ENCODE results near the gene TSC22D4.
"Not testable (repeated sequence)": the region's sequence is repeated elsewhere in the genome, so short reads cannot be mapped to it uniquely, and the experiment has no call there.

Gene TSC22D4

DNA sequence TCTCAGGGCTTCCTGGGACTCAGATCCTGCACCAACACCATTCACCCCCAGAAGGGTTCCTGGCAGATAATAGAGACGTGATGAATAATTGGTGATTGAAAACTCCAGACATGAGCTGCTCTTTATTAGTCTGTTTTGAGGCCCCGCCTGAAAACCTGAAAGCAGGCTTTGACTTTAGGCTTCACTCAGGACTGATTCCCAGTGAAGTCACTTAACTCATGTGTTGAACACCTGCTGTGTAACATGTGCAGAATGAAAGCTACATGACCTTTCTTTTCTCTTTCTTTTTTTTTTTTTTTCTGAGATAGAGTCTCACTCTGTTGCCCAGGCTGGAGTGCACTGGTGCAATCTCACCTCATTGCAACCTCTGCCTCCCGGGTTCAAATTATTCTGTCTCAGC, 23.8 kb downstream of the TSC22D4 start:
- no peak for DNase-seq (ENCODE audit: low read depth, low spot score)
- in situ Hi-C loops (cut with HindIII; ENCODE audit: low sequenced_read_pairs): no loop called here
- TF ChIP-seq, protein P1, sequence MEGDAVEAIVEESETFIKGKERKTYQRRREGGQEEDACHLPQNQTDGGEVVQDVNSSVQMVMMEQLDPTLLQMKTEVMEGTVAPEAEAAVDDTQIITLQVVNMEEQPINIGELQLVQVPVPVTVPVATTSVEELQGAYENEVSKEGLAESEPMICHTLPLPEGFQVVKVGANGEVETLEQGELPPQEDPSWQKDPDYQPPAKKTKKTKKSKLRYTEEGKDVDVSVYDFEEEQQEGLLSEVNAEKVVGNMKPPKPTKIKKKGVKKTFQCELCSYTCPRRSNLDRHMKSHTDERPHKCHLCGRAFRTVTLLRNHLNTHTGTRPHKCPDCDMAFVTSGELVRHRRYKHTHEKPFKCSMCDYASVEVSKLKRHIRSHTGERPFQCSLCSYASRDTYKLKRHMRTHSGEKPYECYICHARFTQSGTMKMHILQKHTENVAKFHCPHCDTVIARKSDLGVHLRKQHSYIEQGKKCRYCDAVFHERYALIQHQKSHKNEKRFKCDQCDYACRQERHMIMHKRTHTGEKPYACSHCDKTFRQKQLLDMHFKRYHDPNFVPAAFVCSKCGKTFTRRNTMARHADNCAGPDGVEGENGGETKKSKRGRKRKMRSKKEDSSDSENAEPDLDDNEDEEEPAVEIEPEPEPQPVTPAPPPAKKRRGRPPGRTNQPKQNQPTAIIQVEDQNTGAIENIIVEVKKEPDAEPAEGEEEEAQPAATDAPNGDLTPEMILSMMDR (IDR thresholded peaks at IDR 0.05; ENCODE audit: low read depth, low read length): no peak
- no peak overlapping the region for H3K4me3 ChIP-seq (ENCODE audit: low read depth, low read length)

DNA sequence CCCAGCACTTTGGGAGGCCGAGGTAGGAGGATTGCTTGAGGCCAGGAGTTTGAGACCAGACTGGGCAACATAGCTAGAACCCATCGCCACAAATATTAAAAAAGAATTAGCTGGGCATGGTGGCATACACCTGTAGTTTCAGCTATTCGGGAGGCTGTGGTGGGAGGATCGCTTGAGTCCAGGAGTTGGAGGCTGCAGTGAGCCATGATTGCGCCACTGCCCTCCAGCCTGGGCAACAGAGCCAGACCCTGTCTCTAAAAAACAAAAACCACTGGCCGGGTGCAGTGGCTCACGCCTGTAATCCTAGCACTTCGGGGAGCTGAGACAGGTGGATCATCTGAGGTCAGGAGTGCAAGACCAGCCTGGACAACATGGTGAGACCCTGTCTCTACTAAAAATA, 25.2 kb downstream of the TSC22D4 start:
- in situ Hi-C loops (cut with HindIII; ENCODE audit: low sequenced_read_pairs); DNase-seq (ENCODE audit: low read depth, low spot score); H3K4me3 ChIP-seq (ENCODE audit: low read depth, low read length): not testable (repeated sequence)

DNA sequence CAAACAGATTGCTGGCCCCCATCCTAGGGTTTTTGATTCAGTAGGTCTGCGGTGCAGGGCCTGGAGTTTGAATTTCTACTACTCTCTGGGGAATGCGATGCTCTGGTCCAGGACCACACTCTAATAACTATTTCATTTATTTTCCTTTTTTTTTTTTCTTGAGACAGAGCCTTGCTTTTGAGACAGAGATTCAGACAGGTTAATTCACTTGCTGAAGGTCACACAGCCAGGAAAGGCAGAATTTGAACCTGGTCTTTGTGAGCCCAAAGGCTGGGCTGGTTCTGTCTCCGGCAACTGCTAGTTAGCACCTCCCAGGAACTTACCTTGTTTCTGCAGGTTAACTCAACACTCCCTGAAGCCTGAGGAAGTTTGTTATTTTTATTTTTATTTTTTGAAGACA, 26.5 kb downstream of the TSC22D4 start:
- in situ Hi-C loops (cut with HindIII; ENCODE audit: low sequenced_read_pairs): no loop called here
- no peak for DNase-seq (ENCODE audit: low read depth, low spot score)
- H3K4me3 ChIP-seq (ENCODE audit: low read depth, low read length): no peak overlapping the region
- TF ChIP-seq, protein P1 (IDR thresholded peaks at IDR 0.05; ENCODE audit: low read depth, low read length): no peak

DNA sequence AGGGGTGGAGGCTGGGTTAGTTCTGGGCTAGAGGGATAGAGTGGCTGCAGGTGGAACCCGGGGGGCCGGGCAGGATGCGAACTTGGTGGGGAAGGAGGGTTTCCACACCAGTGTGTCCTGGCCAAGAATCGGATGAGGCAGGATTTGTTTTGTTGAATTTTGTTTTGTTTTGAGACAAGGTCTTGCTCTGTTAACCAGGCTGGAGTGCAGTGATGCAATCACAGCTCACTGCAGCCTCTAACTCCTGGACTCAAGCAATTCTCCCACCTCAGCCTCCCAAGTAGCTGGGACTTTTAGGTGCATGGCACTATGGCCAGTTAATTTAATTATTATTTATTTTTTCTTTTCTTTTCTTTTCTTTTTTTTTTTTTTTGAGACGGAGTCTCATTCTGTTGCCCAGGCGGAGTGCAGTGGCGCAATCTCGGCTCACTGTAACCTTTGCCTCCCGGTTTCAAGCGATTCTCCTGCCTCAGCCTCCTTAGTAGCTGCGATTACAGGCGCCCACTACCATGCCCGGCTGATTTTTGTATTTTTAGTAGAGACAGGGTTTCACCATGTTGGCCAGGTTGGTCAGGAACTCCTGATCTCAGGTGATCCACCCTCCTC, 29.7 kb downstream of the TSC22D4 start:
- in situ Hi-C loops (cut with HindIII; ENCODE audit: low sequenced_read_pairs): no loop called here
- no peak for DNase-seq (ENCODE audit: low read depth, low spot score)
- no peak overlapping the region for H3K4me3 ChIP-seq (ENCODE audit: low read depth, low read length)
- TF ChIP-seq, protein P1 (IDR thresholded peaks at IDR 0.05; ENCODE audit: low read depth, low read length): no peak

DNA sequence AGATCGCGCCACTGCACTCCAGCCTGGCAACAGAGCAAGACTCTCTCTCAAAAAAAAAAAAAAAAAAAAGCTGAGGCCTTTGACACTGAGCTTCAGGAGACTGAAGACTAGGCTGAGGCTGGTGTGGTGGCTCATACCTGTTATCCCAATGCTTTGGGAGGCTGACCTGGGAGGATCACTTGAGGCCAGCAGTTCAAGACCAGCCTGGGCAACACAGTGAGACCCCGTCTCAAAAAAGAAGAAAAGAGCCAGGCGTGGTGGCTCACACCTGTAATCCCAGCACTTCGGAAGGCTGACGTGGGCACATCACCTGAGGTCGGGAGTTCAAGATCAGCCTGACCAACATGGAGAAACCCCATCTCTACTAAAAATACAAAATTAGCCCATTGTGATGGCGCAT, 31.7 kb downstream of the TSC22D4 start:
- DNase-seq (ENCODE audit: low read depth, low spot score); H3K4me3 ChIP-seq (ENCODE audit: low read depth, low read length); in situ Hi-C loops (cut with HindIII; ENCODE audit: low sequenced_read_pairs): not testable (repeated sequence)

DNA sequence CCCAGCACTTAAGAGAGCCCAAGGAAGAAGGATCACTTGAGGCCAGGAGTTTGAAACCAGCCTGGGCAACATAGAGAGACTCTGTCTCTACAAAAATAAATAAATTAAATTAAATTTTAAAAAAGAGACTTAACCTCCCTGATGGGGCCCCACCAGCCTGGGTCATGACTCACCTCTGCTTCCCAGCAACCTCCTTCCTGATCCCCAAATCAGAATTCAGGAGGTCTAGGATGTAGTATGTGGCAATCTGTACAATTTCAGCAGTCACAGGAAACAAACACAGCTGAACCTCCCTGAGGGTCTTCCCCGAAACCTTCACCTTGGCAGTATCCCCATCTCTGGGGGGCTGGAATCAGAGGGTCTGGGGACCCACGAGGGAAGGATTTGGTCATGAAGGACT, 33.0 kb downstream of the TSC22D4 start:
- no peak overlapping the region for H3K4me3 ChIP-seq (ENCODE audit: low read depth, low read length)
- in situ Hi-C loops (cut with HindIII; ENCODE audit: low sequenced_read_pairs): no loop called here

DNA sequence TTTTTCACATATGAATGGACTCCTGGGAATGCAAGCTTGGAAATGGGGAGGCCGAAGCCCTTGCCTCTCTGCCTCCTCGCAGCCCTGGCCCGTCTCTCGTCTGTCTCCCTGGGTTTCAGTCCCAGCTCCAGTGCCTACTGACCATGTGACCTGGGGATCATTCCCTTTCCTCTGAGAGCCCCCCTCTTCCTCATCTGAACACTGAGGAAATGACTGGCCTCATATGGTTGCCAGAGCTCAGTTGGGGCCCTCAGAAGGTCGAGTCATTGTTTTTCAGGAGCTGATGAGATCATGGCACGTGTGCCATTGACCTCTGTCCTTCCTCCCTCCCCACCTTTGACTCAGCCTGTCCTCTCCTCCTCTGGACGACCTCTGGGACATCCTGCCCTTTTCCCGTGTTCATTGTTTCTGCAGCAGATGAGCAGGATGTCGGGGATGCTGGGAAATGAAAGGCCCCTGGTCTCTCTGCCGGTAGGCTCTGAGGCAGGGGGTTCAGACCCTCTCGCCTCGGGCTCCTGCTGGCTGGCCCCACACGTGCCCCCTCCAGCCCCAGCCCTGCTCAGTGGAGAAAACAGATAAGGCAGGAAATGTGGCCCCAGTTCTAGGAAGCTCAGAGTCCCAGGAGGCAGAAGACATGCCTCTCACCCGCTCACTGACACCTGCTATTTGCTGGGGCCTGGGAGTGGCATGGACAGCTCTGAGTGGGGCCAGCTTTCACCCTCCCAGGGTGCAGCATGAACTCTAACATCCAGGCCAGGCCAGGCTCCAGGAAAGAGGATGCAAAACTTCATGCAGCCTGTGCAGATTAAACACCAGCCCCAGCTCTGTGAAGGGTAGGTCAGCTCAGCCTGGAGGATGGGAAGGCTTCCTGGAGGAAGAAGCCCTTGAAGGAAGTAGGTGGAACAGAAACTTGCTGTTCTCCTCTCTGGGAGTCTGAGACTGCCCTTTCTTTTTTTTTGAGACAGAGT, 34.4 kb downstream of the TSC22D4 start:
- in situ Hi-C loops (cut with HindIII; ENCODE audit: low sequenced_read_pairs): no loop called here
- H3K4me3 ChIP-seq (ENCODE audit: low read depth, low read length): no peak overlapping the region
- DNase-seq (ENCODE audit: low read depth, low spot score): peak; percentile 49
- TF ChIP-seq, protein P1 (IDR thresholded peaks at IDR 0.05; ENCODE audit: low read depth, low read length): no peak

More for the DNA sequence above, 33.0 kb downstream of the TSC22D4 start:
- DNase-seq (ENCODE audit: low read depth, low spot score): no peak
- TF ChIP-seq, protein P1 (IDR thresholded peaks at IDR 0.05; ENCODE audit: low read depth, low read length): no peak
